ENCODE data around the gene DPH1.

Gene DPH1

DNA sequence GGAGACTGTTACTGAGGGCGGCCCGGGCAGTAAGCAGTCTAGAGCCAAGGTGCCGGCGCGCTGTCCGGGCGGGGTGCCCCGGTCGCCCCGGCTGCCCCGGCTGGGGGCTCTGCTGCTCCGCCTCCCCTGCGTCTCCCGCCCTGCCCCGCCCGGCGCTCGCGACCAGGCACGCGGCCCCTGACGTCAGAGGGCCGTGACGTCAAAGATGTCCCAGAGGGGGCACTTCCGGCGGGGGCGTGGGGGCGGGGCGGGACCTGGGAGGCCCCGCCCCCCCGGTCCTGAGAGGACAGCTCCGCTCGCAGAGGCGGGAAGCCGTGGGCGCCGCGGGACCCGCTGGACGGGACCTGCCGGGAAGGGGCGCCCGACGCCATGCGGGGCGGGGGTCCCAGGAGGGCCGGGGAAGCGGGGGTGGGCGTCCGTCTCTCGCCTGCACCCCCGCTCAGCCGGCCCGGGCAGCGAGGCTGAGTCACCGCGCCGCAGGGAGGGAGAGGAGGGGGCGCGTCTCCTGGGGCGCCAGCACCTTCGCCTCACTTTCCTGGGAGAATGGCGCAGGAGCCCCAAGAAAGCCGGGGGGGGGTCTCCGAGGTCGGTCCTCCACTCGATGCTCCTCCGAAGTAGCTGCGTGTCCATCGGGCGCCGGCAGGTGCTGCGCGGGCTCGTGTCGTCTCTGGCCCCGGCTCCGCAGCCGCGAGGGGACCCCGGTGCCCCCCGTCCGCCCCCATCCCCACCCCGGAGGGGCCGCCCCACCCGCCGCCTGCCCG is 20.5 kb downstream of the DPH1 start:
- DNase-seq: peak; percentile 27

DNA sequence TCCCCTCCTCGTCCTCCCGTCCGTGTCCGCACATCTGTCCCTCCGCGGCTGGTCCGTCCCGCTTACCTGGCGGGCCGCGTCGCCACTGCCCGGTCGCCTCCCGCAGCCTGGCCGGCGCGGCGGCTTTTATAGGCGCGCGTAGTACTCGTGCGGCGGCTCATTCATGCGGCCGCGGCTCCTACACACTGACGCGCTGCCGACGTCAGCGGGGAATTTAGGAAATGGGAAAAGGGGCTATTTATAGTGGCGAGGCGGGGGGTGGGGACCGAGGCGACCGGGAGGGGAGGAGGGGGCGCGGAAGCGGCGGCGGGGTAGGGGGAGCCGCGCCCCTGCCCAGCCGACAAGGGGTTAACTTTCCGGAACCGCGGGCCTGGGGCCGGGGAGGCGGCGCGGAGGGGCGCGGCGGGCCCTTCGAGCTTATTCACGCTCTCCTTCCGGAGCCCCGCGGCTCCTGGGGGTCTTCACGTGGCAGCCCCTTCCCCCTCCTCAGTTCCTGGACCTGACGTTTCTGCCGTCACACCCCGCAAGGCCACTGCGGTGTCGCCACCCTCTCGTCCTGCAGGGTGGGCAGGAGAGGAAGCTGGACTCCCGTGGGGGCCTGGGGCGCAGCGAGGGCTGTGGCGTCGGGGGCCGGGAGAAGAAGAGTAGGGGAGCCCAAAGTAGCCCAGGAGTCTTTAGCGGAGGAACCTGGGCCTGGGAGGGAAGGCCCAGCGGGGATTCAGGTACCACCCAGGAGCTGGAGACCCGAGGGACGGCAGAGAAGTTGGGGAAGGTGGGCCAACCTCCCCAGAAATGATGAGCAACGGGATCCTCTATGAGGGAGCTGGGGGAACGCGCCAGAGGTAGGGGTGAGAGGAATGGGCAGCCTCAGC is 21.3 kb downstream of the DPH1 start:
- DNase-seq: no peak

DNA sequence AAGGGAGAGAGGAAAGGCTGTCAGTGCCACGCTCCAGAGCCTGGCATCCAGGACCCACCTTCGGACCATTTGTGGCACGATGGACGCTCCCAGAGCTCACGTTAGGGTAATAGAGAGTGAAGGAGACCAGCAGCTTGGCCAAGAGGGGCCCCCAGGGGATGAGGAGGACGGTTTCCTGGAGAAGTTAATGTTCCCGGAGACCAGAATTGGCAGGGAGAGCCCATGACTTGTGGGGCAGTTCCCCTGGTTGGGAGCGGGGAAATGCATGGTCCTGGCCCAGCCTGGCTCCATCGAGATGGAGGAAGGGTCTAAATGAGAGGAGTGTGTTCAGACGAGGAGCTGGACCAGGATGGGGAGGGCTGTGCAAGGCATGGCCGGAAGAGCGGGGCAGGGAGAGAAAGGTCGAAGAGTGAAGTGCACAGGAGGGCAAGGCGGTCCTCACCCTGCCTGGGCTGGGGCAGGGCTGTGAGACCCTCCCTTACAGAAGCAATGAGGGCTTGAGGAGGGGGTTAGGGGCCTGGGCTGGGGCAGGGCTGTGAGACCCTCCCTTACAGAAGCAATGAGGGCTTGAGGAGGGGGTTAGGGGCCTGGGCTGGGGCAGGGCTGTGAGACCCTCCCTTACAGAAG is 22.1 kb downstream of the DPH1 start:
- no peak for DNase-seq

DNA sequence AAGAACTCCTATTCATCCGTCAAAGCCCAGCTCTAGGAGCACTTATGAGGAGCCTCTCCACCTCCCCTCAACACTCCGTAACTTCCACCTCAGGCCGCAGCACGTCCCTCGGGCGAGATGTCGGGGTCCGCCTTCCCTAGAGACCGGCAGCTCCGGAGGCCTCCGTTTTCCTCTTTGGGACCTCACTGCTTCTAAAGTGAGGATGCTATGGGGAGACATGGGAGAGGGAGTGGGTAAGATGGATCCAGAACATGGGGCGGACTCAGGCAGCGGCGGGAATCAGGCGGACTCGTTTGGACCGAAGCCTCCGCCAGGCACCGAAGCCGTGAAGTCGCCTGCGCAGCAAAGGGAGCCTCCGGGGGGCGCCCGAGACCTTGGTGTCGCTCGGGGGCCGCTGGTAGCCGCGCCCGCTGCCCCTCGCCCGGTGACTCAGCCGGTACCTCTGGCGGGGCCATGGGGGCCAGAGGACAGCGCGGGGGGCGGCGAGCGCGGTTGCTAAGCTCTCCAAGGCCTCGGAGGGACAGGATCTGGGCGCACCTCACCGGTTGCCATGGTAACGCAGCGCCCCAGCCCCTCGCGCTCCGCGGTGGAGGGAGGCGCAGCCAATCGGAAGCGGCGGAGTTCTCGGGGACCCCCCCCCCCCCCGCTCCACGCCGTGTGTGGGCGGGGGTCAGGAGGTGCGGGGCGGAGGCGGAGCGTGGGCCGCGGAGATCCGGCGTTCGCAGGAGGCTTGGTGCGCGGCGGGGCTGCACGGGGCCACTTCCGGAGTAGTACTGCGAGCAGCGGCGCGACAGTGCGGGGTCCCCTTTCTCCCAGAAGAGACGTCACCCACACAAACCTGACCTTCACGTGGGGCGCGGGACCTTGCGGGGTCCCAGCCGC is 23.7 kb downstream of the DPH1 start:
- peak; percentile 50 for DNase-seq

DNA sequence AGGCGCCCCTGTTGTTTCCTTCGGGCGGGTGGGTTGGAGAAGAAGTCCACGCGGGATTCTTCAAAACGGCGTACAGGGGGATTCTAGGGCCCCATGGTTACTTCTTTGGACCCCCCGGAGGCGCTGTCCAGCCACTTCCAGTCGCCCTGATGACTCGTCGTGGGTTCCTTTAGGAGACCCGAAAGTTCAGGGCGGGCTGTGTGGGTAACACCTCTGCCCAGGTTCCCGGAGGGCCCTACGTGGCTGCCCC is 24.2 kb downstream of the DPH1 start:
- no peak for DNase-seq

DNA sequence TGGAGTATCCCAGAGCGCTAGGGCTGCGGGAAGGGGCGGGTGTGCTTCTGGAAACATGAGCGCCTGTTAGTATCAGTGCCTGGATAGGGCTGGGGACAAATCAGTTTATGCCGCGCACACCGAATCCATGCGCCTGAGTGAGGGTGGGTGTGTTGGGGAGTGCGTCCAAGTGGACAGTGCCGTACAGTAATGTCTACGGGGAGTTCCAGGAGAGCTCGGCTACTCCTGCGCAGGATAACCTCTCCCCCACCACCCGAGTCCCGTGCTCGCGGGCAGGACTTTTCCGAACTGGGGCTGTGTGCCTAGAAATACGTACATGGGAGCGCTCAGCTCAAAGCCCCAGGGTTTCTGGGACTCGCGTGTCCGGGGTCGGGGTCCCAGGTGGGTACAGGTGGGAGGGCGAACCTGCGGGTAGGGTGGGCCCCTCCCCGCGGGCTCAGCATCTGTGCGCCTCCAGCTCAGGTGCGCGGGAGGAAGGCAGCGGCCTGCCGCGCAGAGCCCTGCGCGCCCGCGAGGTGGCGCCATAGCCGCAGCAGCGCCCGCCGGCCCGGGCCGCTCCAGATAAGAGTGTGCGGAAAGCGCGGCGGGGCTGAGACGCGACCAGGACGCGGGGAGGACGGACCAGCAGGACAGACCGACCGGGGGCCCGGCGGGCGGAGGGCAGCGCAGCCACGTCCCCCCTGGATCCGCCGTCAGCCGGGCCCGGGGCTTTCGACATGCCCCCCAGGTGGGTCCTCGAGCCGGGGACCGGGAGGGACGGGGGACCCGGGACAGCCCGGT is 24.7 kb downstream of the DPH1 start, which contains the start of gene HIC1:
Gene HIC1 (plus strand): TSS at position 592 of the 780 bp plus-strand sequence. CDS start 1,588 bp downstream, outside the sequence.
- DNase-seq: peak; percentile 48

DNA sequence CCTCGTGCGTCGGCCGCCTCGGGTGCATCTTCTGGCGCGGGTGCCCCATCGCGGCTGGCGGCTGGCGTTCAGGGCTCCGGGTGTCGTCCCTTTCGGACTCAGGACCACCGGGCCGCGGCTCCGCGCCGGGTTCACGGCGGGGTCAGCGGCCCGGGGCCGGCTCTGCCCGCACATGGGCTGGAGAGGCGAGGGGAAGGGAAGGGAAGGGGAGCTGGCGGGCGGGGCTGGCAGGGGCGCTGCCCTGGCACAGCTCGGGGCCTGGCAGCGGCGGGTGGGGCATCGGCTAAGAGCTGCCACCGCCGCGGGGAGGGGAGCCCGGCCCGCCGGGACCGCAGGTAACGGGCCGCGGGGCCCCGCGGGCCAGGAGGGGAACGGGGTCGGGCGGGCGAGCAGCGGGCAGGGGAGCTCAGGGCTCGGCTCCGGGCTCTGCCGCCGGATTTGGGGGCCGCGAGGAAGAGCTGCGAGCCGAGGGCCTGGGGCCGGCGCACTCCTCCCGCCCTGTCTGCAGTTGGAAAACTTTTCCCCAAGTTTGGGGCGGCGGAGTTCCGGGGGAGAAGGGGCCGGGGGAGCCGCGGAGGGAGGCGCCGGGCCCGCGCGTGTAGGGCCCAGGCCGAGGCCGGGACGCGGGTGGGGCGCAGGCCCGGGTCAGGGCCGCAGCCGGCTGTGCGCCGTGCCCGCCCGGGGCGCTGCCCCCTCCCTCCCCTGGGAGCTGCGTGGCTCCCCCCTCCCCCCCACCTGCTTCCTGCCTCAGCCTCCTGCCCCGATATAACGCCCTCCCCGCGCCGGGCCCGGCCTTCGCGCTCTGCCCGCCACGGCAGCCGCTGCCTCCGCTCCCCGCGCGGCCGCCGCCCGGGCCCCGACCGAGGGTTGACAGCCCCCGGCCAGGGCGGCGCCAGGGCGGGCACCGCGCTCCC is 25.6 kb downstream of the DPH1 start:
- no peak for DNase-seq

DNA sequence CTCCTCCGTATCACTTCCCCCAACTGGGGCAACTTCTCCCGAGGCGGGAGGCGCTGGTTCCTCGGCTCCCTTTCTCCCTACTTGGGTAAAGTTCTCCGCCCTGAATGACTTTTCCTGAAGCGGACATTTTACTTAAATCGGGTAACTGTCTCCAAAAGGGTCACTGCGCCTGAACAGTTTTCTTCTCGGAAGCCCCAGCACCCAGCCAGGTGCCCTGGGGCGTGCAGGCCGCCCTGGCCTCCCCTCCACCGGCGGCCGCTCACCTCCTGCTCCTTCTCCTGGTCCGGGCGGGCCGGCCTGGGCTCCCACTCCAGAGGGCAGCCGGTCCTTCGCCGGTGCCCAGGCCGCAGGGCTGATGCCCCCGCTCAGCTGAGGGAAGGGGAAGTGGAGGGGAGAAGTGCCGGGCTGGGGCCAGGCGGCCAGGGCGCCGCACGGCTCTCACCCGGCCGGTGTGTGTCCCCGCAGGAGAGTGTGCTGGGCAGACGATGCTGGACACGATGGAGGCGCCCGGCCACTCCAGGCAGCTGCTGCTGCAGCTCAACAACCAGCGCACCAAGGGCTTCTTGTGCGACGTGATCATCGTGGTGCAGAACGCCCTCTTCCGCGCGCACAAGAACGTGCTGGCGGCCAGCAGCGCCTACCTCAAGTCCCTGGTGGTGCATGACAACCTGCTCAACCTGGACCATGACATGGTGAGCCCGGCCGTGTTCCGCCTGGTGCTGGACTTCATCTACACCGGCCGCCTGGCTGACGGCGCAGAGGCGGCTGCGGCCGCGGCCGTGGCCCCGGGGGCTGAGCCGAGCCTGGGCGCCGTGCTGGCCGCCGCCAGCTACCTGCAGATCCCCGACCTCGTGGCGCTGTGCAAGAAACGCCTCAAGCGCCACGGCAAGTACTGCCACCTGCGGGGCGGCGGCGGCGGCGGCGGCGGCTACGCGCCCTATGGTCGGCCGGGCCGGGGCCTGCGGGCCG is 26.5 kb downstream of the DPH1 start:
- DNase-seq: no peak

DNA sequence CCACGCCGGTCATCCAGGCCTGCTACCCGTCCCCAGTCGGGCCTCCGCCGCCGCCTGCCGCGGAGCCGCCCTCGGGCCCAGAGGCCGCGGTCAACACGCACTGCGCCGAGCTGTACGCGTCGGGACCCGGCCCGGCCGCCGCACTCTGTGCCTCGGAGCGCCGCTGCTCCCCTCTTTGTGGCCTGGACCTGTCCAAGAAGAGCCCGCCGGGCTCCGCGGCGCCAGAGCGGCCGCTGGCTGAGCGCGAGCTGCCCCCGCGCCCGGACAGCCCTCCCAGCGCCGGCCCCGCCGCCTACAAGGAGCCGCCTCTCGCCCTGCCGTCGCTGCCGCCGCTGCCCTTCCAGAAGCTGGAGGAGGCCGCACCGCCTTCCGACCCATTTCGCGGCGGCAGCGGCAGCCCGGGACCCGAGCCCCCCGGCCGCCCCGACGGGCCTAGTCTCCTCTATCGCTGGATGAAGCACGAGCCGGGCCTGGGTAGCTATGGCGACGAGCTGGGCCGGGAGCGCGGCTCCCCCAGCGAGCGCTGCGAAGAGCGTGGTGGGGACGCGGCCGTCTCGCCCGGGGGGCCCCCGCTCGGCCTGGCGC is 27.3 kb downstream of the DPH1 start:
- no peak for DNase-seq

DNA sequence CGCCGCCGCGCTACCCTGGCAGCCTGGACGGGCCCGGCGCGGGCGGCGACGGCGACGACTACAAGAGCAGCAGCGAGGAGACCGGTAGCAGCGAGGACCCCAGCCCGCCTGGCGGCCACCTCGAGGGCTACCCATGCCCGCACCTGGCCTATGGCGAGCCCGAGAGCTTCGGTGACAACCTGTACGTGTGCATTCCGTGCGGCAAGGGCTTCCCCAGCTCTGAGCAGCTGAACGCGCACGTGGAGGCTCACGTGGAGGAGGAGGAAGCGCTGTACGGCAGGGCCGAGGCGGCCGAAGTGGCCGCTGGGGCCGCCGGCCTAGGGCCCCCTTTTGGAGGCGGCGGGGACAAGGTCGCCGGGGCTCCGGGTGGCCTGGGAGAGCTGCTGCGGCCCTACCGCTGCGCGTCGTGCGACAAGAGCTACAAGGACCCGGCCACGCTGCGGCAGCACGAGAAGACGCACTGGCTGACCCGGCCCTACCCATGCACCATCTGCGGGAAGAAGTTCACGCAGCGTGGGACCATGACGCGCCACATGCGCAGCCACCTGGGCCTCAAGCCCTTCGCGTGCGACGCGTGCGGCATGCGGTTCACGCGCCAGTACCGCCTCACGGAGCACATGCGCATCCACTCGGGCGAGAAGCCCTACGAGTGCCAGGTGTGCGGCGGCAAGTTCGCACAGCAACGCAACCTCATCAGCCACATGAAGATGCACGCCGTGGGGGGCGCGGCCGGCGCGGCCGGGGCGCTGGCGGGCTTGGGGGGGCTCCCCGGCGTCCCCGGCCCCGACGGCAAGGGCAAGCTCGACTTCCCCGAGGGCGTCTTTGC is 28.0 kb downstream of the DPH1 start:
- DNase-seq: no peak

DNA sequence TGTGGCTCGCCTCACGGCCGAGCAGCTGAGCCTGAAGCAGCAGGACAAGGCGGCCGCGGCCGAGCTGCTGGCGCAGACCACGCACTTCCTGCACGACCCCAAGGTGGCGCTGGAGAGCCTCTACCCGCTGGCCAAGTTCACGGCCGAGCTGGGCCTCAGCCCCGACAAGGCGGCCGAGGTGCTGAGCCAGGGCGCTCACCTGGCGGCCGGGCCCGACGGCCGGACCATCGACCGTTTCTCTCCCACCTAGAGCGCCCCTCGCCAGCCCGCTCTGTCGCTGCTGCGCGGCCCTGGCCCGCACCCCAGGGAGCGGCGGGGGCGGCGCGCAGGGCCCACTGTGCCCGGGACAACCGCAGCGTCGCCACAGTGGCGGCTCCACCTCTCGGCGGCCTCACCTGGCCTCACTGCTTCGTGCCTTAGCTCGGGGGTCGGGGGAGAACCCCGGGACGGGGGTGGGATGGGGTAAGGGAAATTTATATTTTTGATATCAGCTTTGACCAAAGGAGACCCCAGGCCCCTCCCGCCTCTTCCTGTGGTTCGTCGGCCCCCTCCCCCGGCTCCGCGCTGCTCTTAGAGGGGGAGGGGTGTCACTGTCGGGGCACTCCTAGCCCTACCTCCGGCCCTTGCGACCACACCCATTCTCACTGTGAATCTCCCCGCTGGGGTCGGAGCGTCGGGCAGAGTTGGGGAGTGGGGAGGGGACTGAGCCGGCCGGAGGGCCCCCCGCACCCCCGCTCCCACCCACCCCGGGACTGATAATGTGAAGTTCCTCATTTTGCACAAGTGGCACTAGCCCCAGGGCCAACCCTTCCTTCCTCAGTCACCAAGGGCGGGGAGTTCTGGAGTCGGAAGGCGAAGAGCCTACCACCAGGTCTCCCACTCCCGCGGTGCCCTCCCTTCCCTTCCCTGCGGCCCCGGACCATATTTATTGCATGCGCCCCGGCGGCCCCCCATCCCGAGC is 28.9 kb downstream of the DPH1 start:
- no peak for DNase-seq

DNA sequence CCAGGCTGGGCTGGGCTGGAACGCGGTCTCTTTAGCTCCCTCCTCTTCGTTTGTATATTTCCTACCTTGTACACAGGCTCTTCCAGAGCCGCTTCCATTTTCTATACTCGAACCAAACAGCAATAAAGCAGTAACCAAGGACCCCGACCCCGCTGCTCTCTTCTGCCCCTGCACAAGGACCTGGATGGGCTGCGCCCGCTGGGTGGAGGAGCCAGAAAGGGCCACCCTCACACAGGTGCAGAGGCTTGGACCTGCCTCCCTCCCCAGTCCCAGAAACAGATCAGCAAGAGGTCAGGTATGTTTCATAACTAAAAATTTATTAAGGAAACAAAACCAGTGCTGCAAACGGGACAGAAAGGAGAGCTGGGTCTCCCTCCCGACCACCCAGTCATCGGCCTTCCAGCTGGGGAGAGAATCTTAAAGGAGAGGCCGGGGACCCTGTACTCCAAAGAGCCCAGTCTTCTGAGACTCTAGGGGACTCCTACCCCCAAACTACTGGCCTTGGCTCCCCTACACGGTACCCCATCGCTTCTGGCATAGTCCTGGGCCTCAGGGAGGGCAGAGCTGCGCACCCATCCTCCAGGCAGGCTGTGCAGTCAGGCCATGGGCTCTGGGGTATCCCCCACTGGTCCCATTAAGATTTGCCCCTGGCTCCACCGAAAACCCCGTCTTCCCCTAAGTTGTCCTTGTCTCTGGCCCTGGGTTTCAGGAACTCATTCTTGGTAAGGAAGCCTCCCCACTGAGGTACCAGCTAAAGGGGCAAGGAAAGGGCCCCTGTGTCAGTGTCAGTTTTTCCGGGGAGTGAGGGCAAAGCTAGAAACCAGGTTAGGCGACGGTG is 29.8 kb downstream of the DPH1 start:
- no peak for DNase-seq

DNA sequence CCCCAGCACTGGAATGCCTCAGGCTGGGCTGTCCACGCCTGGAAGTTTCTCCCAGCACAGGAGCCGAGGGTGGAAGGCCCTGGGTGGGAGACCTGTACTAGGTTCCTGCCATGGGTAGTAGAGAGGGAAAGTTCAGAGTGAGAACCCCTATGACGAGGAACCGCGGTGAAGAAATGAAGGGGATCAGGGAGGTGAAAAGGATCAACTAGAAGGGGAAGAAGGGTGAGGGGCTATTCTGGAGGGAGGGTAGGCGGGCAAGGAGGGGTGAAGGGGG is 30.4 kb downstream of the DPH1 start:
- DNase-seq: no peak

DNA sequence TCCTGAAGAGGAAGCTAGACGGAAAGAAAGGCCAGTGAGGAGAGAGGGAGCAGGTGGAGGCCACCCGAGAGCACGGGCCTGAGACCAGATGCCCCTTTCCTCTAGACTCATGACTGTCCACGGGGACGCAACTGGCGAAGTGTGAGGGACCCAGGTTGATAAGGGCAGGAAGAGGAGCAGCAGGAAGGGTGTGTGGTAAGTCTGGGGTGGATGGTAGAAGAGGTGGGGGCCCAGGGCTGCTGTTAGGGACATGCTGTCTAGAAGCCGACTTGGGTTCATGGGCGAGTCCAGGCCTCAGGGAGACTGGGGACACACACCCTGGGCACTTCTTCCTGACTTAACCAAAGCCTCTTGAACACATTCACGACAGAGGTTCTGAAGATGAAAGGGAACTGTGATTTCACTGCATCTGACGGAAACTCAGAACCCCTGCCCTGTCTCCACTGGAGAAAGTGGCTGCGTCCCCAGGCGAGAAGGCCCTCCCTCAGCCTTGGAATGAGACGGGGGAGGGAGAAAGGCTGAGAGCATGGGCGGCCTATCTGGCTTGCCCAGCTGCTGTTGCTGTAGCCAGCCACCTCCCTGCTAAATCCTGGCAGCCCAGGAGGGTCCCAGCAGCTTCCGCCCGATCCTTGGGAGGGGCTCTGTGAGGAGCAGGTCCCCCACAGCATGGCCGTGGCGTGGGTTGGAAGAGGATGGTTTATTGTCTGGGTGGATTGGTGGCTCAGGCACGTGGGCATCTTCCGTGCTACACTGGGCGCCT is 30.9 kb downstream of the DPH1 start:
- DNase-seq: no peak

DNA sequence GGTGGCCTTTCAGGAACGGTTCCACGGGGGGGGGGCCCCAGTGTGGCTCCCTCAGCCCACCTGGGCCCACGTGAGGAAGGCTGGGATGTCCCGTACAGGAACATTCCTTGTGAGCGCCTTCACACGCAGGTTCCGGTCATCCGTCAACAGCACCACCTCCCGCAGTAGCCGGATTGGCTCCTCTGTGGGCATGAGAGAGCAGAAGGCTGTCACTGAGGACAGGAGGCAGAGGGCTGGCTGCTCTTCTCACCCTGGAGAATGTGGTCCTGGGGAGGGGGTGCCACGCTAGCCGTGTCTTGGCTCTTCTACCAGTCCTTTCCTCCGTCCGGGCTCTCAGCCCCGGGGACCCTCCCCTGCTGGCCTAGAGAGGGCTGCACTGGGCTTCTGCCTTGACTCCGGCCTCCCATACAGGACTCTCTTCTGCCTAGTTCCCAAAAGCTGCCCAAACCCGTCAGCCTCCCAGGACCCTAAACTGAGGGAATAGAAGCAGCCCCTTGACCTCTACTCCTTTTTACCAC is 31.5 kb downstream of the DPH1 start:
- no peak for DNase-seq
